GM12878 (cell line): ENCODE data around the gene PSME3. TPM values are rescaled to one million over a fixed set of nuclear protein-coding genes. Genes with fewer than 3 reads are reported as not detected.

ENCODE experiments used
- CUX1 ChIP-seq: IDR thresholded peaks from 2 replicates; pipeline ENCODE4 v1.6.1; 2012; ENCODE audit warnings: improper control_type of control experiment, low read depth, low read length; ENCODE audit not compliant: insufficient replicate concordance
- E4F1 ChIP-seq: fragments of 450-650 bp; IDR thresholded peaks from 2 replicates; pipeline ENCODE4 v1.6.1; 2018; ENCODE audit warnings: borderline replicate concordance, mild to moderate bottlenecking; ENCODE audit not compliant: partially characterized antibody
- MAX ChIP-seq: IDR thresholded peaks from 2 replicates; pipeline ENCODE4 v1.6.1; 2012; ENCODE audit warnings: low read depth, low read length, improper control_type of control experiment
- SREBF1 ChIP-seq: IDR thresholded peaks from 2 replicates; pipeline ENCODE4 v1.6.1; 2012; ENCODE audit warnings: mild to moderate bottlenecking, low read length
- STAT3 ChIP-seq: IDR thresholded peaks from 2 replicates; pipeline ENCODE4 v1.6.1; 2011; ENCODE audit warnings: low read depth, low read length, improper control_type of control experiment
- ZBED1 ChIP-seq: IDR thresholded peaks from 2 replicates; pipeline ENCODE4 v1.6.1; 2016; ENCODE audit warnings: borderline replicate concordance
- polyA plus RNA-seq, 11 experiments: library from polyadenylated mRNA; depleted of rRNA in 4 of 11; unstranded in 6 of 11; stranded (reverse) in 5 of 11; fragments of >200 nt; fragmentation: Nextera tagmentation in 4 of 11; fragmentation: Illumina TruSeq in 1 of 11; extraction: Ambion mirVana in 4 of 11; extraction: Trizol in 1 of 11; gene quantifications; 1 replicate in 1 of 11; 2 replicates in 10 of 11; pipeline versions ENCODE4 v1.2.1 to v1.2.3, GENCODE V29; 2011 to 2016; ENCODE audit warnings: inconsistent platforms in 2 of 11, missing spikeins in 2 of 11, low read depth in 1 of 11
- total RNA-seq, 4 experiments: library from RNA; depleted of rRNA in 3 of 4; stranded (reverse); fragments of >200 nt in 3 of 4; fragmentation: Illumina TruSeq in 1 of 4; extraction: Trizol in 1 of 4; gene quantifications; 2 replicates each; pipeline versions ENCODE4 v1.2.1 to v1.2.3, GENCODE V29; 2013 to 2021

Gene PSME3
- total and polyA plus RNA-seq, 10 of the 15 experiments (the other 5 are each of a cell fraction or from before 2014, with no cell fraction given), result 26.9 to 330 (median 137) TPM

GRCh38 chr17:42804918-42805367, 28.3 kb upstream of the PSME3 start (continued):
- TF ChIP-seq CUX1 (no peak), SREBF1 (no peak), MAX (no peak), ZBED1 (no peak), STAT3 (no peak), E4F1 (no peak)
- TF ChIP-seq, all 136 proteins: peak for 0
